K562 (cell line): Measurements from ENCODE around the gene ANO3. TPM values are rescaled to one million over a fixed set of nuclear protein-coding genes. Genes with fewer than 3 reads are reported as not detected.

Experiments used
- ATAC-seq: fragments of 200-7000 bp; cut with Tn5 transposase; 3 replicates; pipeline ENCODE4 v1.9.1; 2020; ENCODE audit warnings: moderate library complexity
- BruUV-seq: library from RNA; stranded (reverse); fragments of 400-500 nt; replicated peaks from 2 replicates; lab custom pipeline; 2021; lab: Mats Ljungman, UMichigan
- CTCF ChIA-PET: fragments of 300-600 bp; formaldehyde crosslinking; extraction: SDS; loops from one replicate; lab custom pipeline; 2021; ENCODE audit warnings: low intra/inter-chr PET ratio; lab: Yijun Ruan, JAX
- POLR2A ChIA-PET: fragments of 300-600, 350-650 bp; sonication (Branson Sonifier 250); formaldehyde crosslinking; extraction: SDS; loops from one replicate; lab custom pipeline; 2021; ENCODE audit warnings: antibody characterized with exemption, inconsistent platforms; lab: Yijun Ruan, JAX
- DNase-seq, 4 experiments: peaks; one replicate each; pipeline versions ENCODE4 v3.0.0 to v3.0.0-alpha.2; 2011 to 2018; ENCODE audit warnings: low spot score in 3 of 4, mixed read lengths in 3 of 4; ENCODE audit errors: extremely low read depth in 1 of 4
- FAIRE-seq: peaks from 2 replicates; lab custom pipeline; 2011; peaks lifted over from hg19 to GRCh38; lab: Jason Lieb, UNC
- H2AFZ ChIP-seq: 2 replicates; pipeline ENCODE4 v1.6.0; 2011; ENCODE audit warnings: low read depth, low read length, control low read depth, inconsistent platforms
- H3K27ac ChIP-seq: fragments of 200-600 bp; 3 replicates; pipeline ENCODE4 v1.8.0; 2011; ENCODE audit warnings: low read depth, mild to moderate bottlenecking, control low read depth, inconsistent platforms, low read length, moderate library complexity, mixed read lengths; ENCODE audit errors: extremely low read depth
- H3K27me3 ChIP-seq, 2 experiments: fragments of 300-600 bp in 1 of 2; 2 replicates in 1 of 2; 3 replicates in 1 of 2; pipeline versions ENCODE4 v1.6.0 to v1.8.0; 2011; ENCODE audit warnings: inconsistent platforms in 2 of 2, low read length in 2 of 2, mild to moderate bottlenecking in 1 of 2, mixed read lengths in 1 of 2, moderate library complexity in 1 of 2; ENCODE audit not compliant: control insufficient read depth in 2 of 2, insufficient read depth in 2 of 2
- H3K36me3 ChIP-seq: fragments of 300-600 bp; 3 replicates; pipeline ENCODE4 v1.8.0; 2011; ENCODE audit warnings: mild to moderate bottlenecking, low read length, inconsistent platforms; ENCODE audit not compliant: control insufficient read depth, insufficient read depth
- H3K4me1 ChIP-seq, 2 experiments: fragments of 200-600 bp in 1 of 2; replicated peaks in 1 of 2; 2 replicates in 1 of 2; 3 replicates in 1 of 2; pipeline versions ENCODE4 v1.5.1 to v1.8.0; 2011; ENCODE audit warnings: inconsistent platforms in 2 of 2, low read length in 2 of 2, mild to moderate bottlenecking in 1 of 2, mixed read lengths in 1 of 2, moderate library complexity in 1 of 2; ENCODE audit not compliant: control insufficient read depth in 2 of 2, insufficient read depth in 2 of 2
- H3K4me2 ChIP-seq: 2 replicates; pipeline ENCODE4 v1.6.1; 2011; ENCODE audit warnings: low read length, control low read depth, inconsistent platforms, mixed read lengths; ENCODE audit not compliant: insufficient read depth
- H3K4me3 ChIP-seq: fragments of 200-600 bp; sonication (generic), shearing (Covaris generic); 2 replicates; pipeline ENCODE4 v1.5.1; 2016; ENCODE audit warnings: control low read depth, inconsistent platforms
- H3K79me2 ChIP-seq: fragments of 200-600 bp; 3 replicates; pipeline ENCODE4 v1.8.0; 2011; ENCODE audit warnings: low read length, inconsistent platforms; ENCODE audit not compliant: control insufficient read depth, insufficient read depth
- H3K9ac ChIP-seq, 2 experiments: 2 replicates each; pipeline versions ENCODE4 v1.6.0 to v1.6.1; 2011; ENCODE audit warnings: low read depth in 2 of 2, low read length in 2 of 2, control low read depth in 1 of 2, inconsistent platforms in 1 of 2, mild to moderate bottlenecking in 1 of 2, mixed read lengths in 1 of 2; ENCODE audit not compliant: insufficient read depth in 1 of 2
- H3K9me1 ChIP-seq: one replicate; pipeline ENCODE4 v1.6.0; 2011; ENCODE audit warnings: inconsistent platforms, mild to moderate bottlenecking, low read length, moderate library complexity; ENCODE audit not compliant: control insufficient read depth, insufficient read depth
- H3K9me3 ChIP-seq: replicated peaks from 2 replicates; pipeline ENCODE4 v1.5.1; 2011; ENCODE audit warnings: low read depth, low read length, inconsistent platforms; ENCODE audit not compliant: control insufficient read depth, insufficient read depth
- H4K20me1 ChIP-seq: replicated peaks from 2 replicates; pipeline ENCODE4 v1.6.1; 2011; ENCODE audit warnings: low read length, inconsistent platforms, mixed read lengths; ENCODE audit not compliant: control insufficient read depth, insufficient read depth
- GABPA ChIP-seq: fragments of 200-800 bp; sonication (Bioruptor generic); conservative IDR thresholded peaks from 2 replicates; pipeline ENCODE4 v1.6.1; 2016; ENCODE audit warnings: low read depth, missing genetic modification characterization, missing compliant biosample characterization
- KLF10 ChIP-seq: fragments of 250-450 bp; sonication (Bioruptor Pico); IDR thresholded peaks from 2 replicates; pipeline ENCODE4 v1.6.1; 2021; ENCODE audit warnings: matching md5 sums
- MBD1 ChIP-seq: fragments of 250-450 bp; sonication (Bioruptor Pico); IDR thresholded peaks from 2 replicates; pipeline ENCODE4 v1.8.0; 2022; ENCODE audit warnings: inconsistent platforms
- NCOA1 ChIP-seq: fragments of 450-650 bp; IDR thresholded peaks from 2 replicates; pipeline ENCODE4 v1.6.1; 2016; ENCODE audit warnings: low read depth
- NFIC ChIP-seq: fragments of 450-650 bp; IDR thresholded peaks from 2 replicates; pipeline ENCODE4 v1.6.1; 2017; ENCODE audit warnings: mild to moderate bottlenecking, inconsistent platforms
- NR2C1 ChIP-seq, 2 experiments: fragments of 450-650 bp; IDR thresholded peaks; 2 replicates each; pipeline ENCODE4 v1.6.1; 2017; ENCODE audit warnings: mild to moderate bottlenecking in 2 of 2, antibody characterized with exemption in 1 of 2, inconsistent platforms in 1 of 2, missing compliant biosample characterization in 1 of 2, missing genetic modification characterization in 1 of 2
- STAG1 ChIP-seq: sonication (generic); formaldehyde crosslinking; IDR thresholded peaks from 2 replicates; pipeline ENCODE4 v1.5.0; 2020; ENCODE audit warnings: missing genetic modification reagents, borderline replicate concordance
- TAL1 ChIP-seq: fragments of 450-650 bp; IDR thresholded peaks from 2 replicates; pipeline ENCODE4 v1.6.1; 2016; ENCODE audit warnings: mild to moderate bottlenecking
- ZNF431 ChIP-seq: sonication (generic); formaldehyde crosslinking; IDR thresholded peaks from 2 replicates; pipeline ENCODE4 v1.8.0; 2022; ENCODE audit warnings: mild to moderate bottlenecking, missing genetic modification reagents
- WGBS: fragments of 100-300 bp; shearing (Covaris generic); methylation state at CpG from one replicate; pipeline ENCODE4 v1.1.6; 2016; ENCODE audit warnings: low coverage, mixed read lengths; ENCODE audit not compliant: insufficient coverage; ENCODE audit errors: missing lambda C conversion rate; 5-methylcytosine and 5-hydroxymethylcytosine counted together
- in situ Hi-C: fragments of 300-500 bp; cut with MboI; formaldehyde crosslinking; loops from 4 replicates; pipeline ENCODE4 v1.15.0; 2018; ENCODE audit warnings: inconsistent platforms, mixed read lengths
- intact Hi-C: fragments of 100-400 bp; cut with micrococcal nuclease; formaldehyde crosslinking; loops from 2 replicates; pipeline ENCODE4 v1.14.2; 2022
- polyA plus RNA-seq, 8 experiments: library from polyadenylated mRNA; depleted of rRNA in 4 of 8; stranded (reverse) in 5 of 8; unstranded in 3 of 8; fragments of >200 nt; fragmentation: Nextera tagmentation in 2 of 8; fragmentation: Illumina TruSeq in 1 of 8; extraction: Ambion mirVana in 2 of 8; extraction: Trizol in 1 of 8; gene quantifications; 2 replicates each; pipeline versions ENCODE4 v1.2.1 to v1.2.3, GENCODE V29; 2011 to 2014; ENCODE audit warnings: inconsistent platforms in 1 of 8, missing spikeins in 1 of 8
- total RNA-seq, 7 experiments: library from RNA; depleted of rRNA in 6 of 7; stranded (reverse); fragments of >200 nt in 6 of 7; fragmentation: Illumina TruSeq in 2 of 7; extraction: Trizol in 2 of 7; gene quantifications; 2 replicates each; pipeline versions ENCODE4 v1.2.1 to v1.2.3, GENCODE V29; 2011 to 2021; ENCODE audit warnings: low replicate concordance in 1 of 7
- TF ChIP-seq, protein P1 (sequence below): sonication (generic); formaldehyde crosslinking; IDR thresholded peaks from 2 replicates; pipeline ENCODE4 v1.8.0; 2022; ENCODE audit warnings: mild to moderate bottlenecking, missing genetic modification reagents
- TF ChIP-seq, protein P2 (sequence below): fragments of 250-450 bp; sonication (Bioruptor Pico); IDR thresholded peaks from 2 replicates; pipeline ENCODE4 v1.8.0; 2022; ENCODE audit warnings: moderate library complexity, mild to moderate bottlenecking, inconsistent platforms
- TF ChIP-seq, protein P3 (sequence below): fragments of 250-450 bp; sonication (Bioruptor Pico); IDR thresholded peaks from 2 replicates; pipeline ENCODE4 v1.4.0; 2020; ENCODE audit warnings: mild to moderate bottlenecking
- TF ChIP-seq, protein P4 (sequence below): fragments of 450-650 bp; IDR thresholded peaks from 2 replicates; pipeline ENCODE4 v1.7.0; 2016; ENCODE audit warnings: borderline replicate concordance
- TF ChIP-seq, protein P5 (sequence below), 2 experiments: IDR thresholded peaks; 2 replicates each; pipeline ENCODE4 v1.6.1; 2011; ENCODE audit warnings: borderline replicate concordance in 1 of 2, control low read depth in 1 of 2, low read depth in 1 of 2, low read length in 1 of 2, mild to moderate bottlenecking in 1 of 2, mixed read lengths in 1 of 2, moderate library complexity in 1 of 2; ENCODE audit not compliant: insufficient read depth in 1 of 2, insufficient read length in 1 of 2, poor library complexity in 1 of 2, severe bottlenecking in 1 of 2; ENCODE audit errors: extremely low read depth in 1 of 2

The ANO3 gene
- total and polyA plus RNA-seq, 9 of the 15 experiments (the other 6 are each of a cell fraction or from before 2014, with no cell fraction given) = 0.01 to 0.13 (median 0.04) TPM; not detected in 1

DNA sequence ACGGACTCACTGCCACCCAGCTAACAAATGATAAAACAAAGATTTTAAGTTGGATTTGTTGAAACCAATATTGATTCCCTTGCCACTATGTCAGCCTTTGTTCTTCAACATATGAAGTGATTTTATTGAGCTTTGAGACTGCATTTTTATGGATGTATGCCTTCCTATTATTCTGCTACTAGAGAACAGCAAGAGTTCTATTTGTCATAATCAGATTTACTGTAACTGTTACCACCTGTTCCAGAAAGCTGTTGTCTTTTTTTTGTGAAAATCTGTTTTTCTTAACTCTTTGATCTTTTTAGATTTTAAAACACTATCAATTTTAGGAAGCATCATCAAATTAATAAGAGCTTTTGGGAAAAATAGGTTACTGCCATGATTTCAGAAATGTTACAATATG is 125.7 kb downstream of the ANO3 start:
- FAIRE-seq = no peak
- in situ Hi-C loops = no loop called here
- 0% methylated on average over 1 of the region's 1 CpG for WGBS
- Histone ChIP-seq H3K9ac (no peak overlapping the region), H4K20me1 (no peaks in the 10 kb centered on the region), H2AFZ (no peak overlapping the region), H3K9me3 (no peaks in the 10 kb centered on the region), H3K4me3 (no peak overlapping the region), H3K27ac (no peak overlapping the region), H3K4me1 (no peaks in the 10 kb centered on the region), H3K9me1 (no peaks in the 10 kb centered on the region), H3K36me3 (no peaks in the 10 kb centered on the region), H3K79me2 (no peaks in the 10 kb centered on the region), H3K27me3 (no peaks in the 10 kb centered on the region), H3K4me2 (no peak overlapping the region)
- CTCF ChIA-PET = no interaction called here
- DNase-seq = no peak
- intact Hi-C loops = no loop called here
- no peak for ATAC-seq
- BruUV-seq = no TSS peak
- POLR2A ChIA-PET = no interaction called here
- no peak for TF ChIP-seq KLF10 (CRISPR knock-in tag)
- no peak for TF ChIP-seq ZNF431 (CRISPR knock-in tag)
- TF ChIP-seq, protein P1, sequence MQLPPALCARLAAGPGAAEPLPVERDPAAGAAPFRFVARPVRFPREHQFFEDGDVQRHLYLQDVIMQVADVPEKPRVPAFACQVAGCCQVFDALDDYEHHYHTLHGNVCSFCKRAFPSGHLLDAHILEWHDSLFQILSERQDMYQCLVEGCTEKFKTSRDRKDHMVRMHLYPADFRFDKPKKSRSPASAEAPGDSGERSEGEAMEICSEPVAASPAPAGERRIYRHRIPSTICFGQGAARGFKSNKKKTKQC (CRISPR knock-in tag) = no peak
- TF ChIP-seq MBD1 = no peak
- TF ChIP-seq, protein P2, sequence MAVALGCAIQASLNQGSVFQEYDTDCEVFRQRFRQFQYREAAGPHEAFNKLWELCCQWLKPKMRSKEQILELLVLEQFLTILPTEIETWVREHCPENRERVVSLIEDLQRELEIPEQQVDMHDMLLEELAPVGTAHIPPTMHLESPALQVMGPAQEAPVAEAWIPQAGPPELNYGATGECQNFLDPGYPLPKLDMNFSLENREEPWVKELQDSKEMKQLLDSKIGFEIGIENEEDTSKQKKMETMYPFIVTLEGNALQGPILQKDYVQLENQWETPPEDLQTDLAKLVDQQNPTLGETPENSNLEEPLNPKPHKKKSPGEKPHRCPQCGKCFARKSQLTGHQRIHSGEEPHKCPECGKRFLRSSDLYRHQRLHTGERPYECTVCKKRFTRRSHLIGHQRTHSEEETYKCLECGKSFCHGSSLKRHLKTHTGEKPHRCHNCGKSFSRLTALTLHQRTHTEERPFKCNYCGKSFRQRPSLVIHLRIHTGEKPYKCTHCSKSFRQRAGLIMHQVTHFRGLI (CRISPR knock-in tag) = no peak
- TF ChIP-seq NFIC = no peak
- TF ChIP-seq NCOA1 = no peak
- TF ChIP-seq GABPA (tag) = no peak
- no peak for TF ChIP-seq TAL1
- TF ChIP-seq, protein P3, sequence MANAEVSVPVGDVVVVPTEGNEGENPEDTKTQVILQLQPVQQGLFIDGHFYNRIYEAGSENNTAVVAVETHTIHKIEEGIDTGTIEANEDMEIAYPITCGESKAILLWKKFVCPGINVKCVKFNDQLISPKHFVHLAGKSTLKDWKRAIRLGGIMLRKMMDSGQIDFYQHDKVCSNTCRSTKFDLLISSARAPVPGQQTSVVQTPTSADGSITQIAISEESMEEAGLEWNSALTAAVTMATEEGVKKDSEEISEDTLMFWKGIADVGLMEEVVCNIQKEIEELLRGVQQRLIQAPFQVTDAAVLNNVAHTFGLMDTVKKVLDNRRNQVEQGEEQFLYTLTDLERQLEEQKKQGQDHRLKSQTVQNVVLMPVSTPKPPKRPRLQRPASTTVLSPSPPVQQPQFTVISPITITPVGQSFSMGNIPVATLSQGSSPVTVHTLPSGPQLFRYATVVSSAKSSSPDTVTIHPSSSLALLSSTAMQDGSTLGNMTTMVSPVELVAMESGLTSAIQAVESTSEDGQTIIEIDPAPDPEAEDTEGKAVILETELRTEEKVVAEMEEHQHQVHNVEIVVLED (CRISPR knock-in tag) = no peak
- TF ChIP-seq, protein P4, sequence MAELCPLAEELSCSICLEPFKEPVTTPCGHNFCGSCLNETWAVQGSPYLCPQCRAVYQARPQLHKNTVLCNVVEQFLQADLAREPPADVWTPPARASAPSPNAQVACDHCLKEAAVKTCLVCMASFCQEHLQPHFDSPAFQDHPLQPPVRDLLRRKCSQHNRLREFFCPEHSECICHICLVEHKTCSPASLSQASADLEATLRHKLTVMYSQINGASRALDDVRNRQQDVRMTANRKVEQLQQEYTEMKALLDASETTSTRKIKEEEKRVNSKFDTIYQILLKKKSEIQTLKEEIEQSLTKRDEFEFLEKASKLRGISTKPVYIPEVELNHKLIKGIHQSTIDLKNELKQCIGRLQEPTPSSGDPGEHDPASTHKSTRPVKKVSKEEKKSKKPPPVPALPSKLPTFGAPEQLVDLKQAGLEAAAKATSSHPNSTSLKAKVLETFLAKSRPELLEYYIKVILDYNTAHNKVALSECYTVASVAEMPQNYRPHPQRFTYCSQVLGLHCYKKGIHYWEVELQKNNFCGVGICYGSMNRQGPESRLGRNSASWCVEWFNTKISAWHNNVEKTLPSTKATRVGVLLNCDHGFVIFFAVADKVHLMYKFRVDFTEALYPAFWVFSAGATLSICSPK = no peak
- no peak for TF ChIP-seq NR2C1 (IDR thresholded peaks at IDR 0.05)
- TF ChIP-seq NR2C1 (tag; IDR thresholded peaks at IDR 0.05) = no peak
- TF ChIP-seq, protein P5, sequence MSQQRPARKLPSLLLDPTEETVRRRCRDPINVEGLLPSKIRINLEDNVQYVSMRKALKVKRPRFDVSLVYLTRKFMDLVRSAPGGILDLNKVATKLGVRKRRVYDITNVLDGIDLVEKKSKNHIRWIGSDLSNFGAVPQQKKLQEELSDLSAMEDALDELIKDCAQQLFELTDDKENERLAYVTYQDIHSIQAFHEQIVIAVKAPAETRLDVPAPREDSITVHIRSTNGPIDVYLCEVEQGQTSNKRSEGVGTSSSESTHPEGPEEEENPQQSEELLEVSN (IDR thresholded peaks at IDR 0.05; ENCODE audit: borderline replicate concordance in 1 of 2, extremely low read depth in 1 of 2, insufficient read depth in 1 of 2, insufficient read length in 1 of 2, low read depth in 1 of 2, low read length in 1 of 2, poor library complexity in 1 of 2, severe bottlenecking in 1 of 2) = no peak
- no peak for TF ChIP-seq STAG1
